SK-N-MC (cell line): ENCODE measurements around the gene SECISBP2.

Experiments used
- DNase-seq: peaks from one replicate; pipeline ENCODE4 v3.0.0-alpha.2; 2011; ENCODE audit warnings: low read depth, low spot score
- H3K27ac ChIP-seq: fragments of 200-600 bp; sonication (generic); 2 replicates; pipeline ENCODE4 v1.5.1; 2016; ENCODE audit warnings: mixed run types
- H3K36me3 ChIP-seq: fragments of 200-600 bp; sonication (generic); 2 replicates; pipeline ENCODE4 v1.6.1; 2017; ENCODE audit warnings: antibody characterized with exemption, low read length, mixed read lengths; ENCODE audit not compliant: insufficient read depth
- H3K4me3 ChIP-seq: fragments of 200-600 bp; sonication (generic); 2 replicates; pipeline ENCODE4 v1.5.1; 2016
- H3K9ac ChIP-seq: fragments of 200-600 bp; sonication (generic); 2 replicates; pipeline ENCODE4 v1.8.0; 2017; ENCODE audit warnings: mixed run types, mixed read lengths; ENCODE audit not compliant: insufficient read length
- H3K9me3 ChIP-seq: fragments of 200-600 bp; sonication (generic); 2 replicates; pipeline ENCODE4 v1.6.1; 2017; ENCODE audit warnings: low read depth, mild to moderate bottlenecking, antibody characterized with exemption, low read length, moderate library complexity, mixed read lengths
- EZH2 ChIP-seq: fragments of 200-600 bp; sonication (generic); IDR thresholded peaks from one replicate; pipeline ENCODE4 v1.6.1; 2017; ENCODE audit warnings: antibody characterized with exemption
- FOXP2 ChIP-seq: optimal IDR thresholded peaks from 2 replicates; pipeline ENCODE3; 2011; ENCODE audit warnings: mild to moderate bottlenecking, moderate library complexity; ENCODE audit not compliant: insufficient read depth; ENCODE audit errors: extremely low read length, control extremely low read depth
- POLR2AphosphoS5 ChIP-seq: IDR thresholded peaks from 2 replicates; pipeline ENCODE4 v1.6.1; 2012; ENCODE audit warnings: mild to moderate bottlenecking, low read depth, low read length, borderline replicate concordance

Gene SECISBP2

DNA sequence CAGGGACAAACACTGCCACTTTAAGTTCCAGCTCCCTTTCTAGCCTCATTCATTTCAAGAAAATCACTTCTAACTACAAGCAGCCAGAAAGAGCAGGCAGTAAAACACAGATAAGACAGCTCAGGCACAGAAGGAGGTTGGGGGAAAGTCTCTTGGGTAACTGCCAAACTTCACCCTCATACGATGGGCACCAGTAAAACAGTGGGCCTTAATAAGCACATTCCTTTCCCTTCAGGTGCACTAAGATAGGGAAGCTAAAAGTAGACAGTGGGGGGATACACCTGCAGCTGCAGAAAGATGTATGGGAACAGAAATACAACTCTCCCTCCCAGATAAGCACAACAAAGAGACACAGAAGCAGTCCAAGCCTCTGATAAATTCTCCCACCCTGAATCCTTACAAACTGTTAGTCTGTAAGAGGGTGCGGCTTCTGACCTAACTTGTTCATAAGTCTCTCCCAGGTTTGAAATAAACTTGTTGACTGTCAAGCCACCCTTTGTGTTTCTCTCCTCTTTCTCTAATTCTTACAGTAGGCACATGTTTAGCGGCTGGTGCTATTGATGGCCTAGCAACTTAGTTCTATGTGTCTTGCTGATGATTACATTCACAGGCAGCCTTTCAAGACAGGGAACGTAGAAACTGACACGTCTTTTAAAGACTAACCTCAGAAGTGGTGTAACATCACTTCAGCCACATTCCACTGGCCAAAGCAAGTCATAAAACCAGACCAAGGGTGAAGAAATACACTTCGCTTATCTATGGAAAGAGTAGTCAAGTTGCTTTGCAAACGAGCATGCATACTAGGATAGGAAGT lies 14.1 kb upstream of the SECISBP2 start:
- H3K9ac ChIP-seq = no peak overlapping the region

GRCh38 chr9:89304834-89305188 lies 13.5 kb upstream of the SECISBP2 start:
- H3K36me3 ChIP-seq = peaks cover 8% of the 10 kb centered on the region; the same call in 1 of the 2 replicates
- no peak overlapping the region for H3K4me3 ChIP-seq
- TF ChIP-seq POLR2AphosphoS5 (no peak), FOXP2 (no peak), EZH2 (no peak)
- H3K27ac ChIP-seq = no peak overlapping the region
- H3K9ac ChIP-seq = no peak overlapping the region
- DNase-seq = no peak
- H3K9me3 ChIP-seq = no peaks in the 10 kb centered on the region

More for the DNA sequence above, 14.1 kb upstream of the SECISBP2 start:
- TF ChIP-seq POLR2AphosphoS5 = no peak
- TF ChIP-seq FOXP2 = no peak
- TF ChIP-seq EZH2 = no peak
- no peak for DNase-seq
- Histone ChIP-seq H3K9me3 (no peaks in the 10 kb centered on the region), H3K27ac (no peak overlapping the region), H3K4me3 (no peak overlapping the region), H3K36me3 (peaks cover 8% of the 10 kb centered on the region; the same call in 1 of the 2 replicates)

- Histone ChIP-seq H3K9ac (no peak overlapping the region), H3K9me3 (no peaks in the 10 kb centered on the region), H3K36me3 (peaks cover 8% of the 10 kb centered on the region; the same call in 1 of the 2 replicates), H3K4me3 (no peak overlapping the region), H3K27ac (no peak overlapping the region)
- TF ChIP-seq EZH2 (no peak), POLR2AphosphoS5 (no peak), FOXP2 (no peak)
- no peak for DNase-seq
Observed at GRCh38 chr9:89305868-89306267, 12.4 kb upstream of the SECISBP2 start.

DNA sequence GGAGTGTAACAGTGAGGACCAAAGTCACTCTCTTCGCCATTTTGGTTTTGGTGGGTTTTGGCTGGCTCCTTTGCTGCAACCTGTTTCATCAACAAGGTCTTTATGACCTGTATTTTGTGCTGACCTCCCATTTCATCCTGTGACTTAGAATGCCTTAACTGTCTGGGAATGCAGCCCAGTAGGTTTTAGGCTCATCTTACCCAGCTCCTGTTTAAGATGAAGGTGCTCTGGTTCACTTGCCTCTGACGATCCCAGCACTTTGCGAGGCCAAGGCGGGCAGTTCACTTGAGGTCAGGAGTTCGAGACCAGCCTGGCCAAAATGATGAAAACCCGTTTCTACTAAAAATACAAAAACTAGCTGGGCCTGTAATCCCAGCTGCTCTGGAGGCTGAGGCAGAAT lies 9.1 kb upstream of the SECISBP2 start:
- H3K9me3 ChIP-seq = no peaks in the 10 kb centered on the region
- DNase-seq = no peak
- no peak overlapping the region for H3K9ac ChIP-seq
- TF ChIP-seq POLR2AphosphoS5 (no peak), EZH2 (no peak), FOXP2 (no peak)
- peak overlapping the region; percentile 95; the same call in 1 of the 2 replicates for H3K4me3 ChIP-seq
- peaks cover 25% of the 10 kb centered on the region for H3K36me3 ChIP-seq
- H3K27ac ChIP-seq = no peak overlapping the region

GRCh38 chr9:89309608-89310474 lies 8.5 kb upstream of the SECISBP2 start:
- Histone ChIP-seq H3K36me3 (peaks cover 27% of the 10 kb centered on the region), H3K9ac (peak overlapping the region; percentile 99), H3K27ac (peak overlapping the region; percentile 98), H3K9me3 (no peaks in the 10 kb centered on the region), H3K4me3 (peak overlapping the region; percentile 95)
- DNase-seq = no peak
- TF ChIP-seq POLR2AphosphoS5 = no peak
- no peak for TF ChIP-seq EZH2
- TF ChIP-seq FOXP2 = no peak

GRCh38 chr9:89310475-89311345 lies 7.6 kb upstream of the SECISBP2 start, which contains the start of gene CKS2:
TSS of gene CKS2 (plus strand) at chr9:89311195. CDS start at chr9:89311293, 98 bp downstream.
- DNase-seq = peak; percentile 99
- Histone ChIP-seq H3K9ac (peak within 1 kb of the TSS; percentile 99), H3K4me3 (peak within 1 kb of the TSS; percentile 95), H3K36me3 (peaks cover 36% of the 10 kb centered on the region), H3K27ac (peak within 1 kb of the TSS; percentile 98), H3K9me3 (no peaks in the 10 kb centered on the region)
- TF ChIP-seq POLR2AphosphoS5 (peak; percentile 95), EZH2 (no peak), FOXP2 (peak; percentile 82)

DNA sequence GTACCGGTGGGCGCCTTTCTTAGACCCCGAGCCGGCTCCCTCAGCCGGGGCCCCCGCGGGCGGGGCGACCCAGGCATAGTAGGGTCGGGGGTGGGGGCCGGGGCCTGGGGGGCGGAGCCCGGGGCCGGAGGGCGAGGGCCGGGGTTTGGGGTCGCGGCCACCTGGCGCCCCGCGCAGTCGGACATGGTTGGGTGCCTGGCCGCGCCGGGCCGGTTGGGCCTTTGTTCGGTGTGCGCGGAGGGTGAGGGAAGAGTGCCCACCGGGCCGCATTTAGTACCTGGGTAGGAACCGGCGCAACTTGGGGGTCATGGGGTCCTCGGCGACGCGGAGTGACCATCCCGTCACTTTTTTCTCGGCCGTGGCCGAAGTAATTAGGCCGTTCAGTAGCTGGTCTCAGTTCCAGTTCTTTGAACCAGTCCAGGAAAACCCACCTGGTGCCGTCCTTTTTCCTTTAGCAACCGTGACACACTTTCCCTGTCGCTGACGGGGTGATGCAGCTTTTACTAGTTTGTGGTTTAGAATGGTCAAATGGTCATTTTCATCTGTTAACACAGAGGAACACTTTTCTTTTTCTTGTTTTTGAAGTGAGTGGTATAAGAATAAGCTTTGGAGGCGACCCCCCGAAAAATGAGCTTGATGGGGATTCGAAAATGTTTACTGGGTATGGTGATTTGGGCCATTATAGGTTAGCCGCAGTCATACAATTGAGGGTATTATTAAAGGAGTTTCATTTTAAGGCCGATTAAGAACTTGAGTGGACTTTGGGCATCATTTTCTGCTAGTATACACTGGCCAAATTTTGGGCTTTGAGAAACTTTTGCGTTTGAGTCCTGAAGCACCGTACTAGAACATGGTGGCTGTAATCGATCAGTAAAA lies 6.7 kb upstream of the SECISBP2 start:
- no peak for TF ChIP-seq EZH2
- TF ChIP-seq POLR2AphosphoS5 = no peak; the same call in 1 of the 2 replicates
- no peak for TF ChIP-seq FOXP2
- Histone ChIP-seq H3K4me3 (peak overlapping the region; percentile 90), H3K9ac (peak overlapping the region; percentile 97), H3K9me3 (no peaks in the 10 kb centered on the region), H3K36me3 (peaks cover 45% of the 10 kb centered on the region), H3K27ac (peak overlapping the region; percentile 86)
- DNase-seq = no peak
